PC-3 (cell line): ENCODE results near the gene TSPAN4. TPM values are rescaled to one million over a fixed set of nuclear protein-coding genes. Genes with fewer than 3 reads are reported as not detected.

ENCODE experiments used
- ATAC-seq: fragments of 200-7000 bp; cut with Tn5 transposase; 2 replicates; pipeline ENCODE4 v1.9.1; 2020; ENCODE audit warnings: mild to moderate bottlenecking, moderate library complexity
- BruUV-seq: library from RNA; stranded (reverse); fragments of 400-500 nt; replicated peaks from 2 replicates; lab custom pipeline; 2021; lab: Mats Ljungman, UMichigan
- CTCF ChIA-PET: fragments of 300-600 bp; sonication (Branson Sonifier 250); formaldehyde crosslinking; loops from one replicate; lab custom pipeline; 2022; ENCODE audit warnings: antibody characterized with exemption; lab: Charles Lee
- POLR2A ChIA-PET: fragments of 300-600 bp; sonication (Branson Sonifier 250); formaldehyde crosslinking; loops from one replicate; lab custom pipeline; 2022; ENCODE audit warnings: antibody characterized with exemption; ENCODE audit not compliant: unreplicated experiment; lab: Charles Lee
- DNase-seq: peaks from one replicate; pipeline ENCODE4 v3.0.0-alpha.2; 2015
- H2AFZ ChIP-seq: fragments of 300-600 bp; sonication (generic); 2 replicates; pipeline ENCODE4 v1.6.0; 2016; ENCODE audit warnings: antibody characterized with exemption, low read length
- H3F3A ChIP-seq: fragments of 300-600 bp; sonication (generic); one replicate; pipeline ENCODE4 v1.6.0; 2017; ENCODE audit warnings: antibody characterized with exemption, low read length, control low read depth, mild to moderate bottlenecking; ENCODE audit not compliant: unreplicated experiment
- H3K27ac ChIP-seq: fragments of 300-600 bp; sonication (generic); 2 replicates; pipeline ENCODE4 v1.5.1; 2016; ENCODE audit warnings: mild to moderate bottlenecking, low read length
- H3K27me3 ChIP-seq: fragments of 300-600 bp; sonication (generic); 2 replicates; pipeline ENCODE4 v1.6.1; 2016; ENCODE audit warnings: low read length, mixed read lengths
- H3K36me3 ChIP-seq: fragments of 300-600 bp; sonication (generic); 2 replicates; pipeline ENCODE4 v1.6.1; 2016; ENCODE audit warnings: low read depth, mixed run types, low read length, mixed read lengths
- H3K4me1 ChIP-seq: fragments of 300-600 bp; sonication (generic); 2 replicates; pipeline ENCODE4 v1.5.1; 2016; ENCODE audit warnings: low read length; ENCODE audit not compliant: insufficient read depth
- H3K4me2 ChIP-seq: fragments of 300-600 bp; sonication (generic); 2 replicates; pipeline ENCODE4 v1.6.0; 2016; ENCODE audit warnings: low read length
- H3K4me3 ChIP-seq: fragments of 300-600 bp; sonication (generic); 2 replicates; pipeline ENCODE4 v1.5.1; 2016; ENCODE audit warnings: mild to moderate bottlenecking, low read length, mixed read lengths
- H3K79me2 ChIP-seq: fragments of 300-600 bp; sonication (generic); 2 replicates; pipeline ENCODE4 v1.6.1; 2017; ENCODE audit warnings: low read length, mixed read lengths
- H3K9ac ChIP-seq: fragments of 300-600 bp; sonication (generic); 2 replicates; pipeline ENCODE4 v1.6.0; 2016; ENCODE audit warnings: mild to moderate bottlenecking, low read length
- H3K9me2 ChIP-seq: fragments of 300-600 bp; sonication (generic); replicated peaks from 2 replicates; pipeline ENCODE4 v1.6.1; 2016; ENCODE audit warnings: mixed run types, low read length, mixed read lengths
- H3K9me3 ChIP-seq: fragments of 300-600 bp; sonication (generic); 2 replicates; pipeline ENCODE4 v1.6.1; 2016; ENCODE audit warnings: low read length, mixed read lengths
- H4K20me1 ChIP-seq: fragments of 300-600 bp; sonication (generic); 2 replicates; pipeline ENCODE4 v1.6.1; 2016; ENCODE audit warnings: low read length, mixed read lengths
- CTCF ChIP-seq: fragments of 300-600 bp; sonication (generic); conservative IDR thresholded peaks from 2 replicates; pipeline ENCODE4 v1.5.1; 2017; ENCODE audit warnings: antibody characterized with exemption, low read depth, mild to moderate bottlenecking, low read length
- EZH2 ChIP-seq: fragments of 300-600 bp; sonication (generic); IDR thresholded peaks from one replicate; pipeline ENCODE4 v1.6.1; 2017; ENCODE audit warnings: antibody characterized with exemption, mild to moderate bottlenecking, low read length; ENCODE audit not compliant: unreplicated experiment
- EZH2phosphoT487 ChIP-seq: fragments of 300-600 bp; sonication (generic); IDR thresholded peaks from 2 replicates; pipeline ENCODE4 v1.6.1; 2018; ENCODE audit warnings: mild to moderate bottlenecking, antibody characterized with exemption, low read length, borderline replicate concordance
- intact Hi-C: fragments of 100-400 bp; cut with micrococcal nuclease; formaldehyde crosslinking; loops from 2 replicates; pipeline ENCODE4 v1.9.0; 2023
- total RNA-seq: library from RNA; depleted of rRNA; stranded (reverse); fragments of >200 nt; gene quantifications from 2 replicates; pipeline ENCODE4 v1.2.3, GENCODE V29; 2014

TSPAN4 gene
- total RNA-seq, 1 experiment from 2014 or later: 121 TPM

GRCh38 chr11:799641-800316, 42.9 kb upstream of the TSPAN4 start:
- intact Hi-C loops: no loop called here
- Histone ChIP-seq H3K27ac (no peak overlapping the region), H3K4me1 (peaks cover 24% of the 10 kb centered on the region), H2AFZ (no peak overlapping the region), H3K9me3 (no peaks in the 10 kb centered on the region), H3K4me2 (no peak overlapping the region), H3F3A (peaks cover 4% of the 10 kb centered on the region), H3K79me2 (peaks cover 24% of the 10 kb centered on the region), H3K4me3 (no peak overlapping the region), H3K9ac (no peak overlapping the region), H3K36me3 (no peaks in the 10 kb centered on the region; the same call in 1 of the 2 replicates), H4K20me1 (no peaks in the 10 kb centered on the region), H3K9me2 (no peaks in the 10 kb centered on the region), H3K27me3 (no peaks in the 10 kb centered on the region)
- ATAC-seq (no peak), DNase-seq (no peak)
- ChIA-PET POLR2A (no interaction called here), CTCF (no interaction called here)
- TF ChIP-seq EZH2phosphoT487 (no peak), EZH2 (no peak), CTCF (no peak)
- no TSS peak for BruUV-seq

- Histone ChIP-seq H3K4me3 (no peak overlapping the region), H4K20me1 (no peaks in the 10 kb centered on the region), H3K27me3 (no peaks in the 10 kb centered on the region), H3K4me1 (peaks cover 20% of the 10 kb centered on the region), H3K79me2 (peaks cover 19% of the 10 kb centered on the region), H3K36me3 (no peaks in the 10 kb centered on the region), H3K4me2 (no peak overlapping the region), H3F3A (peaks cover 4% of the 10 kb centered on the region), H3K9me2 (no peaks in the 10 kb centered on the region), H2AFZ (no peak overlapping the region), H3K9ac (no peak overlapping the region), H3K27ac (no peak overlapping the region), H3K9me3 (no peaks in the 10 kb centered on the region)
- no peak for ATAC-seq
- TF ChIP-seq EZH2phosphoT487 (no peak), CTCF (no peak), EZH2 (no peak)
- POLR2A ChIA-PET: no interaction called here
- no peak for DNase-seq
- CTCF ChIA-PET: no interaction called here
- intact Hi-C loops: no loop called here
- no TSS peak for BruUV-seq
Observed at GRCh38 chr11:800473-800872, 42.2 kb upstream of the TSPAN4 start.

GRCh38 chr11:801097-801780, 41.4 kb upstream of the TSPAN4 start:
- H3F3A ChIP-seq: peaks cover 4% of the 10 kb centered on the region
- peaks cover 14% of the 10 kb centered on the region; the same call in 1 of the 2 replicates for H3K79me2 ChIP-seq
- H3K4me3 ChIP-seq: no peak overlapping the region
- H2AFZ ChIP-seq: no peak overlapping the region
- ChIA-PET POLR2A (no interaction called here), CTCF (no interaction called here)
- no TSS peak for BruUV-seq
- ATAC-seq (no peak), DNase-seq (no peak)
- no peaks in the 10 kb centered on the region for H4K20me1 ChIP-seq
- H3K9ac ChIP-seq: no peak overlapping the region
- no peak overlapping the region for H3K4me2 ChIP-seq
- no peaks in the 10 kb centered on the region for H3K9me3 ChIP-seq
- intact Hi-C loops: no loop called here
- H3K27me3 ChIP-seq: no peaks in the 10 kb centered on the region
- H3K36me3 ChIP-seq: no peaks in the 10 kb centered on the region
- H3K4me1 ChIP-seq: peaks cover 17% of the 10 kb centered on the region
- TF ChIP-seq CTCF: no peak
- no peak for TF ChIP-seq EZH2phosphoT487
- TF ChIP-seq EZH2: no peak
- no peak overlapping the region for H3K27ac ChIP-seq
- no peaks in the 10 kb centered on the region for H3K9me2 ChIP-seq
